Fibroblast of lung (primary cell): ENCODE data around the gene NEURL1B. TPM values are rescaled to one million over a fixed set of nuclear protein-coding genes. Genes with fewer than 3 reads are reported as not detected.

ENCODE experiments used
- DNase-seq, 2 donors: peaks; one replicate each; pipeline versions ENCODE4 v3.0.0 to v3.0.0-alpha.2; 2010; ENCODE audit warnings: low read depth in 2 of 2
- H2AFZ ChIP-seq: 2 replicates; pipeline ENCODE4 v1.5.1; 2012; ENCODE audit warnings: low read length, control low read depth, inconsistent platforms
- H3K27ac ChIP-seq: 2 replicates; pipeline ENCODE4 v1.5.1; 2011; ENCODE audit warnings: low read length, control low read depth; ENCODE audit not compliant: insufficient read depth
- H3K27me3 ChIP-seq: 2 replicates; pipeline ENCODE4 v1.5.1; 2011; ENCODE audit warnings: mild to moderate bottlenecking, low read length; ENCODE audit not compliant: control insufficient read depth, insufficient read depth
- H3K36me3 ChIP-seq: 2 replicates; pipeline ENCODE4 v1.5.1; 2011; ENCODE audit warnings: low read length; ENCODE audit not compliant: control insufficient read depth, insufficient read depth
- H3K4me1 ChIP-seq: 2 replicates; pipeline ENCODE4 v1.5.1; 2011; ENCODE audit warnings: low read length; ENCODE audit not compliant: control insufficient read depth, insufficient read depth; ENCODE audit errors: extremely low read depth
- H3K4me2 ChIP-seq: 2 replicates; pipeline ENCODE4 v1.5.1; 2011; ENCODE audit warnings: low read length, control low read depth; ENCODE audit not compliant: insufficient read depth; ENCODE audit errors: extremely low read depth
- H3K4me3 ChIP-seq, 4 experiments: fragments of 200-600 bp in 1 of 4; sonication (generic) in 1 of 4; replicated peaks in 1 of 4; 2 replicates each; pipeline ENCODE4 v1.5.1; 2011 to 2016; ENCODE audit warnings: low read length in 4 of 4, low read depth in 3 of 4, mild to moderate bottlenecking in 3 of 4, control low read depth in 2 of 4, inconsistent platforms in 1 of 4, mixed read lengths in 1 of 4; ENCODE audit not compliant: insufficient read depth in 1 of 4; ENCODE audit errors: control extremely low read depth in 1 of 4
- H3K79me2 ChIP-seq: 2 replicates; pipeline ENCODE4 v1.5.1; 2012; ENCODE audit warnings: mild to moderate bottlenecking, low read length, inconsistent platforms; ENCODE audit not compliant: control insufficient read depth, insufficient read depth
- H3K9ac ChIP-seq: 2 replicates; pipeline ENCODE4 v1.5.1; 2011; ENCODE audit warnings: mild to moderate bottlenecking, low read length, control low read depth; ENCODE audit not compliant: insufficient read depth
- H3K9me3 ChIP-seq: 2 replicates; pipeline ENCODE4 v1.5.1; 2012; ENCODE audit warnings: low read depth, low read length; ENCODE audit not compliant: control insufficient read depth, insufficient read depth
- H4K20me1 ChIP-seq: 2 replicates; pipeline ENCODE4 v1.5.1; 2011; ENCODE audit warnings: low read length; ENCODE audit not compliant: control insufficient read depth, insufficient read depth; ENCODE audit errors: extremely low read depth
- EZH2 ChIP-seq: IDR thresholded peaks from 2 replicates; pipeline ENCODE4 v1.5.1; 2012; ENCODE audit warnings: low read length, control low read depth, mild to moderate bottlenecking; ENCODE audit errors: missing control alignments
- polyA plus RNA-seq, 2 donors: library from polyadenylated mRNA; depleted of rRNA in 1 of 2; stranded (reverse) in 1 of 2; unstranded in 1 of 2; fragments of >200 nt; gene quantifications; 2 replicates each; pipeline ENCODE4 v1.2.1, GENCODE V29; 2011 to 2012; ENCODE audit warnings: missing spikeins in 1 of 2
- total RNA-seq: library from RNA; depleted of rRNA; stranded (reverse); fragments of >200 nt; gene quantifications from 2 replicates; pipeline ENCODE4 v1.2.1, GENCODE V29; 2014
- TF ChIP-seq, protein P1 (sequence below), 2 donors: IDR thresholded peaks in 1 of 2; conservative IDR thresholded peaks in 1 of 2; 1 replicate in 1 of 2; 2 replicates in 1 of 2; pipeline ENCODE4 v1.5.1; 2011 to 2012; ENCODE audit warnings: low read length in 2 of 2, control low read depth in 1 of 2, inconsistent platforms in 1 of 2, low read depth in 1 of 2, mild to moderate bottlenecking in 1 of 2

NEURL1B gene
- total and polyA plus RNA-seq, 2 donors (not counting 1 experiment from before 2014, with no cell fraction given): 5.0 to 6.1 TPM

DNA sequence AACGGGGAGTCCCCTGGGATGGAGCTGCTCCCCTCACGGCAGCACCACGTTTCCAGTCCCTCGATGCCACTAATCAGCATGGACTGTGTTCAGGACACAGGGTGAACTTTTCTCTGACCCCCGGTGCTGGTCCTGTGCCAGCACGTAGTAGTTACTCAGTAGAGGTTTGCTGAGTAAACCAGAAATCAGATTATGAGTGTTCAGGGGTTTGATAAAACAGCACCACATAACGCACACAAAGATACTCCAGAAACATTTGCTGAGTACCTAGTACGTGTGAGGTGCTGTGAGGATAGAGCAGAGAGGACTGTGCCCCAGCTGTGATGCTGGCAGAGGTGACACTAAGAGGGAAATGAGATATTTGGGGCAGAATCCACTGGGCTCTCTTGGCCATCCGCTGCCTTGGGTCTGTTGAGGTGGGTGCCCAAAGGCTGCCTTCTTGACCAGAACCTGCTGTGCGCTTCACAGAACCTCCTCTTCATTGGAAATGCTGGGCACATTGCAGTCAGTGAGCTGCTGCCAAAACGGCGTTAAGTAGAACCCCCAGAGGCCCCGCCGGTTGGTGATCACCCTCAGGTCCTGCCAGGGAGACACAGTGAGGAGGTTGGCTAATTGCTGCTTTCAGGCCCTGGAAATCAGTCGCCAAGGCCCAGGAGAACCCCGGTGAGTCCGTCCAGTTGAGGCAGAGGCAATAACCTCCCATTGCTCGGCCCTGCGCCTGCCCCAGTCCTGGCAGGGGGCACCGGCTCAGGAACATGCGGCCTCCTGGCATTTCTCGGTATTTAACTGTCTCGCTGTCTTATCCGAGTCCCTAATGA lies 49.4 kb downstream of the NEURL1B start:
- H2AFZ ChIP-seq: no peak overlapping the region
- no peak overlapping the region for H3K27ac ChIP-seq
- no peak for TF ChIP-seq EZH2
- TF ChIP-seq, protein P1, sequence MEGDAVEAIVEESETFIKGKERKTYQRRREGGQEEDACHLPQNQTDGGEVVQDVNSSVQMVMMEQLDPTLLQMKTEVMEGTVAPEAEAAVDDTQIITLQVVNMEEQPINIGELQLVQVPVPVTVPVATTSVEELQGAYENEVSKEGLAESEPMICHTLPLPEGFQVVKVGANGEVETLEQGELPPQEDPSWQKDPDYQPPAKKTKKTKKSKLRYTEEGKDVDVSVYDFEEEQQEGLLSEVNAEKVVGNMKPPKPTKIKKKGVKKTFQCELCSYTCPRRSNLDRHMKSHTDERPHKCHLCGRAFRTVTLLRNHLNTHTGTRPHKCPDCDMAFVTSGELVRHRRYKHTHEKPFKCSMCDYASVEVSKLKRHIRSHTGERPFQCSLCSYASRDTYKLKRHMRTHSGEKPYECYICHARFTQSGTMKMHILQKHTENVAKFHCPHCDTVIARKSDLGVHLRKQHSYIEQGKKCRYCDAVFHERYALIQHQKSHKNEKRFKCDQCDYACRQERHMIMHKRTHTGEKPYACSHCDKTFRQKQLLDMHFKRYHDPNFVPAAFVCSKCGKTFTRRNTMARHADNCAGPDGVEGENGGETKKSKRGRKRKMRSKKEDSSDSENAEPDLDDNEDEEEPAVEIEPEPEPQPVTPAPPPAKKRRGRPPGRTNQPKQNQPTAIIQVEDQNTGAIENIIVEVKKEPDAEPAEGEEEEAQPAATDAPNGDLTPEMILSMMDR (conservative IDR thresholded peaks at IDR 0.05 in 1 of 2, IDR thresholded peaks at IDR 0.05 in 1 of 2; ENCODE audit: low read depth in 1 of 2, low read length in 2 of 2): no peak
- H3K4me1 ChIP-seq: no peaks in the 10 kb centered on the region
- no peak for DNase-seq
- H3K36me3 ChIP-seq: no peaks in the 10 kb centered on the region
- no peak overlapping the region for H3K9ac ChIP-seq
- no peaks in the 10 kb centered on the region for H3K9me3 ChIP-seq
- H4K20me1 ChIP-seq: no peaks in the 10 kb centered on the region
- no peak overlapping the region for H3K4me2 ChIP-seq
- no peaks in the 10 kb centered on the region for H3K79me2 ChIP-seq
- H3K4me3 ChIP-seq: no peak overlapping the region
- no peaks in the 10 kb centered on the region for H3K27me3 ChIP-seq

DNA sequence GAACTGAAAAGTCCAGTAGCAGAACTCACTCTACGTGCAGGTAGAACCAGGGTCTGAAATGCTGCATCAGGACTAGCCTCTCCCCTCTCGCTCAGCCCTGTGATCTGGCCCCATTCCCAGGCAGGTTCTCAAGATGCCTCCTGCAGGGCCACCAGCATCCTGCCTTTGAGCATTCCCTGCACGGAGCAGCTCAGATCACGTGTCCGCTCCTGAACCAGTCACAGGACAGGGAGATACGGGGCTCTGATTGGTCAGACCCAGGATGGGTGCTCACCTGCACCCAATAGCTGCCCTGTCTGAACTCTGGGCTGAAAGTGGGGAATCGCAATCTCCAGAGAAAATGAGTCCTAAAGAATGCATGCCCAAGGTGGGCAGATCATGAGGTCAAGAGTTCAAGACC lies 50.8 kb downstream of the NEURL1B start:
- no peaks in the 10 kb centered on the region for H3K79me2 ChIP-seq
- no peaks in the 10 kb centered on the region for H3K9me3 ChIP-seq
- H3K4me1 ChIP-seq: peaks cover 8% of the 10 kb centered on the region
- no peak for DNase-seq
- H3K4me3 ChIP-seq: no peak overlapping the region
- TF ChIP-seq, protein P1 (conservative IDR thresholded peaks at IDR 0.05 in 1 of 2, IDR thresholded peaks at IDR 0.05 in 1 of 2; ENCODE audit: low read depth in 1 of 2, low read length in 2 of 2): no peak
- no peak for TF ChIP-seq EZH2
- H3K27ac ChIP-seq: no peak overlapping the region
- H2AFZ ChIP-seq: no peak overlapping the region
- no peak overlapping the region for H3K4me2 ChIP-seq
- no peak overlapping the region for H3K9ac ChIP-seq
- no peaks in the 10 kb centered on the region for H4K20me1 ChIP-seq
- H3K36me3 ChIP-seq: no peaks in the 10 kb centered on the region
- H3K27me3 ChIP-seq: no peaks in the 10 kb centered on the region

DNA sequence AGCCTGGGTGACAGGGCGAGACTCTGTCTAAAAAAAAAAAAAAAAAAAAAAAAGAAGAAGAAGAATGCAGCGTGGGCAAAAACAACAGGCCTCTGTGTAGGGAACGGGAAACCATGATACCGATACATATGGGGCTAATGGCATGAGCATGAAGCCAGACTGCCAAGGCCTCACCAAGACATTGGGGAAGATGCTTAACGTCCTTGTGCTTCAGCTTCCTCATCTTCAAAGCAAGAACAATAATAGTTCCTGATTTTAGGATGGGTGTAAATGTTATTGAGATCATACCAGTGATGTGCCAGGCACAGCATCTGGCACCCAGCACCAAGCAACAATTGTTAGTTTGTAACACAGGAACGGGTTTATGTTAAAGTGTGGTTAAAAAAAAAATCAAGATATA lies 51.4 kb downstream of the NEURL1B start:
- Histone ChIP-seq H3K9me3 (no peaks in the 10 kb centered on the region), H3K4me2 (no peak overlapping the region), H3K9ac (no peak overlapping the region), H3K36me3 (no peaks in the 10 kb centered on the region), H3K79me2 (no peaks in the 10 kb centered on the region), H3K27me3 (no peaks in the 10 kb centered on the region), H3K4me1 (peaks cover 10% of the 10 kb centered on the region), H4K20me1 (no peaks in the 10 kb centered on the region), H3K4me3 (no peak overlapping the region), H2AFZ (no peak overlapping the region), H3K27ac (no peak overlapping the region)
- DNase-seq: no peak
- TF ChIP-seq EZH2: no peak
- TF ChIP-seq, protein P1 (conservative IDR thresholded peaks at IDR 0.05 in 1 of 2, IDR thresholded peaks at IDR 0.05 in 1 of 2; ENCODE audit: low read depth in 1 of 2, low read length in 2 of 2): no peak
